ENCODE measurements around the gene PRR7. TPM values are rescaled to one million over a fixed set of nuclear protein-coding genes. Genes with fewer than 3 reads are reported as not detected.

Gene PRR7
- total RNA-seq, 1 donor from 2014 or later: 13.1 TPM

- H3K4me1 Mint-ChIP-seq (ENCODE audit: low read depth): peaks cover 4% of the 10 kb centered on the region
- no peak for DNase-seq (ENCODE audit: low spot score, unreplicated experiment)
These were observed 56.9 kb downstream of the PRR7 start for GRCh38 chr5:177503351-177504085.

GRCh38 chr5:177504086-177505056 is 57.8 kb downstream of the PRR7 start:
- H3K27ac Mint-ChIP-seq: no peak overlapping the region
- TF ChIP-seq, protein P1, sequence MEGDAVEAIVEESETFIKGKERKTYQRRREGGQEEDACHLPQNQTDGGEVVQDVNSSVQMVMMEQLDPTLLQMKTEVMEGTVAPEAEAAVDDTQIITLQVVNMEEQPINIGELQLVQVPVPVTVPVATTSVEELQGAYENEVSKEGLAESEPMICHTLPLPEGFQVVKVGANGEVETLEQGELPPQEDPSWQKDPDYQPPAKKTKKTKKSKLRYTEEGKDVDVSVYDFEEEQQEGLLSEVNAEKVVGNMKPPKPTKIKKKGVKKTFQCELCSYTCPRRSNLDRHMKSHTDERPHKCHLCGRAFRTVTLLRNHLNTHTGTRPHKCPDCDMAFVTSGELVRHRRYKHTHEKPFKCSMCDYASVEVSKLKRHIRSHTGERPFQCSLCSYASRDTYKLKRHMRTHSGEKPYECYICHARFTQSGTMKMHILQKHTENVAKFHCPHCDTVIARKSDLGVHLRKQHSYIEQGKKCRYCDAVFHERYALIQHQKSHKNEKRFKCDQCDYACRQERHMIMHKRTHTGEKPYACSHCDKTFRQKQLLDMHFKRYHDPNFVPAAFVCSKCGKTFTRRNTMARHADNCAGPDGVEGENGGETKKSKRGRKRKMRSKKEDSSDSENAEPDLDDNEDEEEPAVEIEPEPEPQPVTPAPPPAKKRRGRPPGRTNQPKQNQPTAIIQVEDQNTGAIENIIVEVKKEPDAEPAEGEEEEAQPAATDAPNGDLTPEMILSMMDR (IDR thresholded peaks at IDR 0.05; ENCODE audit: unreplicated experiment): no peak
- no peak for DNase-seq (ENCODE audit: low spot score, unreplicated experiment)
- H3K36me3 Mint-ChIP-seq (ENCODE audit: insufficient read depth): peaks cover 8% of the 10 kb centered on the region
- H3K9me3 Mint-ChIP-seq (ENCODE audit: low read depth): no peaks in the 10 kb centered on the region
- no peak overlapping the region for H3K4me3 Mint-ChIP-seq (ENCODE audit: low read depth)
- H3K27me3 Mint-ChIP-seq: peaks cover 12% of the 10 kb centered on the region
- peaks cover 2% of the 10 kb centered on the region for H3K4me1 Mint-ChIP-seq (ENCODE audit: low read depth)

More at GRCh38 chr5:177503351-177504085, 56.9 kb downstream of the PRR7 start:
- TF ChIP-seq, protein P1 (IDR thresholded peaks at IDR 0.05; ENCODE audit: unreplicated experiment): no peak
- no peaks in the 10 kb centered on the region for H3K9me3 Mint-ChIP-seq (ENCODE audit: low read depth)
- H3K27me3 Mint-ChIP-seq: peaks cover 19% of the 10 kb centered on the region
- H3K27ac Mint-ChIP-seq: no peak overlapping the region
- peaks cover 8% of the 10 kb centered on the region for H3K36me3 Mint-ChIP-seq (ENCODE audit: insufficient read depth)
- H3K4me3 Mint-ChIP-seq (ENCODE audit: low read depth): no peak overlapping the region

DNA sequence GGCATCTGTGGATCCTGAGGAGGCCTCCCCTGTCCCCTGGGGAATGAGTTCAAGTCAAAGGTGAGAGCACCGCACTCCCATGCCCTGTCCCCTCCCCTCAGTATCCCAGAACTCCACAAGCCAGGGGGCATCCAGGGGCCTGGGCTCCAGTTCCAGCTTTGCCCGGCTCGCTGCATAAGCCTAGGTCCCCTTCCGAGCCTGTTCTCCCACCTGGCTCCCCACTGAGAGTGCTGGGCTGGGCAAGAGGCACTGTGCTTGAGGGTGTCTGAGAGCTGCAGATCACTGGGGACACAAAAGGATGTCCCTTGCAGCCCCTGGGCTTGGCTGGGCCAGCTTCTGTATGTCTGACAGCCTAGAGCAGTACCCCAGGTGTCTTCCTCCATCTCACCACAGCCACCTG is 58.5 kb downstream of the PRR7 start:
- TF ChIP-seq, protein P1 (IDR thresholded peaks at IDR 0.05; ENCODE audit: unreplicated experiment): no peak
- Mint-ChIP-seq H3K4me1 (ENCODE audit: low read depth) (peaks cover 2% of the 10 kb centered on the region), H3K27ac (no peak overlapping the region), H3K9me3 (ENCODE audit: low read depth) (no peaks in the 10 kb centered on the region), H3K27me3 (peaks cover 5% of the 10 kb centered on the region), H3K36me3 (ENCODE audit: insufficient read depth) (peaks cover 8% of the 10 kb centered on the region), H3K4me3 (ENCODE audit: low read depth) (no peak overlapping the region)
- no peak for DNase-seq (ENCODE audit: low spot score, unreplicated experiment)

Other genes with a start within 250 kb of the PRR7 start
- 26.9 and 30.0 TPM in 2 replicates for gene RAB24, start 143.1 kb upstream of the PRR7 start, total RNA-seq
- gene PRELID1, start 143.0 kb upstream of the PRR7 start, total RNA-seq: 94.0 and 114 TPM in 2 replicates
- gene MXD3, start 134.9 kb upstream of the PRR7 start, total RNA-seq: 20.1 and 20.6 TPM in 2 replicates
- gene LMAN2, start 95.1 kb upstream of the PRR7 start, total RNA-seq: 106 and 111 TPM in 2 replicates
- 13.0 and 15.0 TPM in 2 replicates for gene RGS14, start 88.9 kb upstream of the PRR7 start, total RNA-seq
- gene SLC34A1, start 62.4 kb upstream of the PRR7 start, total RNA-seq: not detected in 2 replicates
- gene PFN3, start 46.2 kb upstream of the PRR7 start, total RNA-seq: not detected in 2 replicates
- gene F12, start 37.2 kb upstream of the PRR7 start, total RNA-seq: 4.0 and 4.7 TPM in 2 replicates
- gene GRK6, start 20.1 kb upstream of the PRR7 start, total RNA-seq: 40.2 and 43.0 TPM in 2 replicates
- 396 and 422 TPM in 2 replicates for gene DBN1, start 26.8 kb downstream of the PRR7 start, total RNA-seq
- gene PDLIM7, start 50.8 kb downstream of the PRR7 start, total RNA-seq: 113 and 119 TPM in 2 replicates
- 11.6 and 13.7 TPM in 2 replicates for gene DOK3, start 63.0 kb downstream of the PRR7 start, total RNA-seq
- gene DDX41, start 70.1 kb downstream of the PRR7 start, total RNA-seq: 88.4 and 93.1 TPM in 2 replicates
- gene FAM193B, start 107.7 kb downstream of the PRR7 start, total RNA-seq: 163 and 165 TPM in 2 replicates
- 161 and 170 TPM in 2 replicates for gene TMED9, start 145.4 kb downstream of the PRR7 start, total RNA-seq
- gene B4GALT7, start 153.3 kb downstream of the PRR7 start, total RNA-seq: 33.4 and 38.8 TPM in 2 replicates

Data from progenitor cell of endocrine pancreas (in vitro differentiated cells).